Karpas-422 (cell line): Measurements from ENCODE around the gene SPI1. TPM values are rescaled to one million over a fixed set of nuclear protein-coding genes. Genes with fewer than 3 reads are reported as not detected.

Source experiments
- DNase-seq: peaks from one replicate; pipeline ENCODE4 v3.0.0-alpha.2; 2015
- H2AFZ ChIP-seq: fragments of 200-600 bp; sonication (generic); 2 replicates; pipeline ENCODE4 v1.6.1; 2014; ENCODE audit warnings: antibody characterized with exemption, low read length, mixed read lengths
- H3K27ac ChIP-seq: fragments of 200-600 bp; sonication (generic); 2 replicates; pipeline ENCODE4 v1.5.1; 2014; ENCODE audit warnings: mild to moderate bottlenecking, low read length, moderate library complexity
- H3K27me3 ChIP-seq: fragments of 200-600 bp; sonication (generic); 2 replicates; pipeline ENCODE4 v1.6.1; 2014; ENCODE audit warnings: low read length, mixed read lengths
- H3K36me3 ChIP-seq: fragments of 200-600 bp; sonication (generic); 2 replicates; pipeline ENCODE4 v1.6.1; 2014; ENCODE audit warnings: low read length, mixed read lengths; ENCODE audit not compliant: insufficient read depth
- H3K4me1 ChIP-seq: fragments of 200-600 bp; sonication (generic); 2 replicates; pipeline ENCODE4 v1.6.1; 2014; ENCODE audit warnings: mild to moderate bottlenecking, low read length, mixed read lengths
- H3K4me2 ChIP-seq: fragments of 200-600 bp; sonication (generic); 2 replicates; pipeline ENCODE4 v1.6.1; 2014; ENCODE audit warnings: low read length, low read depth, mild to moderate bottlenecking; ENCODE audit not compliant: poor library complexity, severe bottlenecking
- H3K4me3 ChIP-seq: fragments of 200-600 bp; sonication (generic); 2 replicates; pipeline ENCODE4 v1.5.1; 2014; ENCODE audit warnings: mild to moderate bottlenecking, antibody characterized with exemption, low read length, mixed read lengths
- H3K79me2 ChIP-seq: fragments of 200-600 bp; sonication (generic); 2 replicates; pipeline ENCODE4 v1.6.1; 2014; ENCODE audit warnings: mild to moderate bottlenecking, low read length, mixed read lengths
- H3K9ac ChIP-seq: fragments of 200-600 bp; sonication (generic); 2 replicates; pipeline ENCODE4 v1.6.0; 2014; ENCODE audit warnings: low read length
- H3K9me2 ChIP-seq: fragments of 200-600 bp; sonication (generic), shearing (Covaris generic); replicated peaks from 2 replicates; pipeline ENCODE4 v1.6.0; 2014; ENCODE audit warnings: mild to moderate bottlenecking, low read length, moderate library complexity; ENCODE audit not compliant: insufficient read depth
- H3K9me3 ChIP-seq: fragments of 300-700, 200-600 bp; sonication (generic); 2 replicates; pipeline ENCODE4 v1.6.1; 2014; ENCODE audit warnings: low read length, mixed read lengths
- H4K20me1 ChIP-seq: fragments of 200-600 bp; sonication (generic); 2 replicates; pipeline ENCODE4 v1.6.1; 2014; ENCODE audit warnings: mild to moderate bottlenecking, antibody characterized with exemption, low read length, low read depth; ENCODE audit not compliant: insufficient read depth
- total RNA-seq: library from RNA; depleted of rRNA; stranded (reverse); fragments of >200 nt; shearing (Covaris generic); gene quantifications from 2 replicates; pipeline ENCODE4 v1.2.3, GENCODE V29; 2014; ENCODE audit warnings: low replicate concordance

SPI1 gene
- total RNA-seq, 1 experiment from 2014 or later: 114 TPM

DNA sequence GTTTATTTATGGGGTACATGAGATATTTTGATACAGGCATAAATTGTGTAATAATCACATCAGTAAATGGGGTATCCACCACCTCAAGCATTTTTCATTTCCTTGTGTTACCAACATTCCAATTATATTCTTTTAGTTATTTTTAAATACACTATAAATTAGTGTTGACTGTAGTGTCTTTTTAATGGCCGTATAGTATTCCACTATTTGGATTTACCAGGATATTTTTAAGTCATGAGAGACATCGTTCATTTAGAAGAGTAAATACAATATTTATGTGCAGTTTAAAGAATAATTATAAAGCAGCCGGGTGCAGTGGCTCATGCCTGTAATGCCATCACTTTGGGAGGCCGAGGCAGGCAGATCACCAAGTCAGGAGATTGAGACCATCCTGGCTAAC is 6.2 kb upstream of the SPI1 start:
- DNase-seq: no peak
- Histone ChIP-seq H3K4me1 (no peaks in the 10 kb centered on the region; the same call in 1 of the 2 replicates), H3K36me3 (no peaks in the 10 kb centered on the region), H3K9me2 (no peaks in the 10 kb centered on the region), H3K9ac (no peak overlapping the region), H3K27me3 (no peaks in the 10 kb centered on the region), H3K4me3 (no peak overlapping the region), H3K27ac (no peak overlapping the region), H2AFZ (no peak overlapping the region), H3K9me3 (no peaks in the 10 kb centered on the region), H3K4me2 (no peak overlapping the region), H4K20me1 (no peaks in the 10 kb centered on the region), H3K79me2 (no peaks in the 10 kb centered on the region)

GRCh38 chr11:47383071-47383470 is 4.7 kb upstream of the SPI1 start:
- Histone ChIP-seq H3K9me3 (no peaks in the 10 kb centered on the region), H3K4me1 (peaks cover 9% of the 10 kb centered on the region), H4K20me1 (no peaks in the 10 kb centered on the region), H3K36me3 (no peaks in the 10 kb centered on the region), H3K9me2 (no peaks in the 10 kb centered on the region), H3K79me2 (peaks cover 8% of the 10 kb centered on the region), H3K9ac (no peak overlapping the region), H3K4me3 (no peak overlapping the region), H3K27me3 (no peaks in the 10 kb centered on the region), H3K4me2 (no peak overlapping the region), H3K27ac (no peak overlapping the region), H2AFZ (no peak overlapping the region)
- no peak for DNase-seq

DNA sequence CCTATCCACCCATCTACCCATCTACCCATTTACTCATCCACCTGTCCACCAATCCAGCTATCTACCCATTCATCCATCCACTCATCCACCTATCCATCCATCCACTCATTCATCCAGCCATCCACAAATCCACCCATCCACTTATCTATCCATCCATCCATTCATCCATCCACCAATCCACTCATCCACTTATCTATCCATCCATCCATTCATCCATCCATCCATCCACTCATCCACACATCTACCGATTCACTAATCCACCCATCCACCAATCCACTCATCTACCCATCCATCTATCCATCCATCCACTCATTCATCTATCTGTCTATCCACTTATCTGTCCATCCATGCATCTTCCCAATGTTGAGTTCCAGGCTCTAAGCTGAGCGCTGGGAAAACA is 1.7 kb upstream of the SPI1 start:
- H3K36me3 ChIP-seq: peaks cover 6% of the 10 kb centered on the region; the same call in 1 of the 2 replicates
- DNase-seq: no peak
- no peak overlapping the region for H3K9ac ChIP-seq
- H2AFZ ChIP-seq: no peak overlapping the region
- peaks cover 28% of the 10 kb centered on the region for H3K4me1 ChIP-seq
- H3K4me3 ChIP-seq: no peak overlapping the region
- H3K79me2 ChIP-seq: peaks cover 38% of the 10 kb centered on the region
- no peaks in the 10 kb centered on the region for H3K9me3 ChIP-seq
- no peak overlapping the region for H3K4me2 ChIP-seq
- peaks cover 17% of the 10 kb centered on the region for H4K20me1 ChIP-seq
- H3K27ac ChIP-seq: no peak overlapping the region
- H3K9me2 ChIP-seq: no peaks in the 10 kb centered on the region
- H3K27me3 ChIP-seq: no peaks in the 10 kb centered on the region

DNA sequence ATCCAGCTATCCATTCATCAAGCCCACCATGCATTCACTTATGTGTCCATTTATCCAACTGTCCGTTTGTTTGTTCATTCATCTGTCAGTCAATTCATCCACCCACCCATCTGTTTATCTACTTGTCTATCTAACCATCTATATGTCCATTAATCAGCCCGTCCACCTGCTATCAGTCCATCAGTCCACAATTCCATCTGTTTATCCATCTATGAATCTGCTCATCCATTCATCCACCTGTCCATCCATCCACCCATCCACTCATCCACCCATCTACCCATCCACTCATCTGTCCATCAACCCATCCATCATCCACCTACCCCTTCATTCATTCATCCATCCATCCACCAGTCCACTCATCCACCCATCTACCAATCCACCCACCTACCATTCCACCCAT is 970 bp upstream of the SPI1 start:
- no peaks in the 10 kb centered on the region for H3K9me3 ChIP-seq
- H4K20me1 ChIP-seq: peaks cover 17% of the 10 kb centered on the region
- H3K79me2 ChIP-seq: peaks cover 46% of the 10 kb centered on the region
- peak overlapping the region; percentile 84 for H3K4me2 ChIP-seq
- peaks cover 35% of the 10 kb centered on the region for H3K4me1 ChIP-seq
- no peak overlapping the region for H3K4me3 ChIP-seq
- no peak overlapping the region for H2AFZ ChIP-seq
- DNase-seq: no peak
- H3K36me3 ChIP-seq: peaks cover 14% of the 10 kb centered on the region
- no peaks in the 10 kb centered on the region for H3K27me3 ChIP-seq
- no peaks in the 10 kb centered on the region for H3K9me2 ChIP-seq
- peak overlapping the region; percentile 93 for H3K27ac ChIP-seq
- H3K9ac ChIP-seq: peak overlapping the region; percentile 90; the same call in 1 of the 2 replicates

GRCh38 chr11:47378836-47379170 is 456 bp upstream of the SPI1 start:
- Histone ChIP-seq H3K9me2 (no peaks in the 10 kb centered on the region), H3K79me2 (peaks cover 51% of the 10 kb centered on the region), H3K4me2 (peak overlapping the region; percentile 84), H3K9me3 (no peaks in the 10 kb centered on the region), H3K4me3 (peak overlapping the region; percentile 84), H2AFZ (no peak overlapping the region), H3K4me1 (peaks cover 37% of the 10 kb centered on the region), H3K27ac (peak overlapping the region; percentile 93), H3K9ac (peak overlapping the region; percentile 90), H4K20me1 (peaks cover 17% of the 10 kb centered on the region), H3K27me3 (no peaks in the 10 kb centered on the region), H3K36me3 (peaks cover 16% of the 10 kb centered on the region)
- DNase-seq: no peak

DNA sequence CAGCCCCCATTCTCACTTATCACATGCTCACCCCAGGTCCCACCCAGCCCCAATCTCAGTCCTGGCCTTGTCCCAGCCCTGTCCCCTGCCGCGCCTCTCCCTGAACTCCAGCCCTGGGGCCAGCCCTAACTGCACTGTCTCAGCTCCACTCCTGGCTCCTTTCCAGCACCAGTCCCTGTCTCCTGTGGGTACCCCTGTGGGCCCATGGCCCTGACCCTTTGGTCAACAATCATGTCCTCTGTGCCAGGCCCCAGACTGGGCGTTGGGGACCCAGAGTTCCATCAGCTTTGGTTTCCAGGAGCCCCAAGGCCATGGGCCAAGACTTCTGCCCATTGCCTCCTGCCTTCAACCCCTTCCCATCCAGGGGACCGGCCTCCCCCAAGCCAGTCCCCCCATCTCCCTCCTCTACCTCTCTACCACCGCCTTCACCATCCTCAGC is 757 bp downstream of the SPI1 start:
- no peaks in the 10 kb centered on the region for H3K9me2 ChIP-seq
- H3K4me1 ChIP-seq: peaks cover 37% of the 10 kb centered on the region
- H4K20me1 ChIP-seq: peaks cover 17% of the 10 kb centered on the region
- H3K79me2 ChIP-seq: peaks cover 62% of the 10 kb centered on the region
- DNase-seq: no peak
- no peaks in the 10 kb centered on the region for H3K9me3 ChIP-seq
- H3K4me3 ChIP-seq: peak overlapping the region; percentile 84
- H2AFZ ChIP-seq: no peak overlapping the region
- H3K4me2 ChIP-seq: peak overlapping the region; percentile 84
- H3K9ac ChIP-seq: peak overlapping the region; percentile 90
- peaks cover 23% of the 10 kb centered on the region for H3K36me3 ChIP-seq
- peak overlapping the region; percentile 93 for H3K27ac ChIP-seq
- no peaks in the 10 kb centered on the region for H3K27me3 ChIP-seq

DNA sequence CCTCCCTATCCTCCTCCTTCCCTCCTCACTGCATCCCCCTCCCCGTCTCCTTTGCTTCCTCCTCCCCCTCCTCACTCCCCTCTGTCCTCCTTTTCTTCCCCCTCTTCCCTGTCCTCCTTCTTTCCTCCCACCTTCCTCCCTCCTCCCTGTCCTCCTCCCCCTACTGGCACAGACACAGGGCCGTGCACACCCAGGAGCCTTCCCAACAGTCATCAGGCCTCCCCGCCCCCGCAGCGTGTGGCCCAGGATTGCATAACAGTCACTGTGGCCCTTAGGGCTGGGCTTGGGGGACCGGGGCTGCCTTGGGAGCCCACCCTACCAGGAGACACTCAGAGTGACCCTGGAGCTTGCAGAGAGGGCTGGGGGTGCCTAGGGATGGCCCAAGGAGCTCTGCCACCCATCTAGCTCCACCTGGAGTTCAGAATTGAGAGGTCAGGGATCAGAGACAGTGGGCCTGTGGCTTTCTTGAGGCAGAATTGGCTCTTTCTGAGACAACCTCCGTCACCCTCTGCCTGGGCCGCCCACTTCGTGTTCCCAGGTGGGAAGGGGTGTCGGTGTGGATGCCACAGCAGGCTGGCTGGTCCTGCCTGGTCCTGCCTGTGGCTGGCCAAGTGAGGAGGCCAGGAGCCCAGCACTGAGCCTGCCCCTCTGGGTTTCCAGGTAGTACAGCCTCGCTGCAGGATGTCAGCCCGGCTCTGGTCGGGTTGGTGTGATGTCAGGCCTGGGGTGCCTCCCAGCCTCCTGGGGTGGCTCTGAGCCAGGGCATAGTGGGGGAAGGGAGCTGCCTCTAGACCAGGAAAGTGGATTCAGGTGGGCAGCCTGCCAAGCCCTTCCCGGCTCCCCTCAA is 1.6 kb downstream of the SPI1 start:
- Histone ChIP-seq H3K9me3 (no peaks in the 10 kb centered on the region), H3K4me1 (peaks cover 37% of the 10 kb centered on the region), H3K9me2 (no peaks in the 10 kb centered on the region), H3K79me2 (peaks cover 70% of the 10 kb centered on the region), H4K20me1 (peaks cover 17% of the 10 kb centered on the region), H3K36me3 (peaks cover 27% of the 10 kb centered on the region), H2AFZ (no peak overlapping the region), H3K4me3 (peak overlapping the region; percentile 84), H3K4me2 (peak overlapping the region; percentile 84), H3K9ac (peak overlapping the region; percentile 90), H3K27me3 (no peaks in the 10 kb centered on the region), H3K27ac (peak overlapping the region; percentile 93)
- DNase-seq: peak; percentile 65

DNA sequence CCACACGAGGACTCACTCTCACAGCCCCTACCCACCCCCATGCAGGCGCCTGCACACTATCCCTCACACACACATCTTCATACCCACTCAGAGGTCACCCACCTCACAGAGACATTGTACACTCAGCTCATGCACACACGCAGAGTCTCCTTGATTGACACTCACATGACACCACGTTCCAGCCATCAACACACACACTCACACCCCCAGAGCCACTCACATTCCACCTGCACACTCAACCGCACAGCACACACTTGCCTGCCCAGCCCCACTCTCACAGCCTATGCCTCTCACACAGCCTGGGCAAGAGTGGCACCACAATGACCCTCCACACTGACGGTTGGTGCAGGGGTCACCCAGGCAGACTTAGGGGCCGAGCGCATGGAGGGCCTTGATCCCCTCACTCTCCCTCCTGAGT is 2.2 kb downstream of the SPI1 start:
- Histone ChIP-seq H3K4me3 (peak overlapping the region; percentile 84), H4K20me1 (peaks cover 17% of the 10 kb centered on the region), H3K9me2 (no peaks in the 10 kb centered on the region), H3K27ac (peak overlapping the region; percentile 93), H3K9me3 (no peaks in the 10 kb centered on the region), H3K9ac (peak overlapping the region; percentile 90), H2AFZ (no peak overlapping the region), H3K4me1 (peaks cover 37% of the 10 kb centered on the region), H3K4me2 (peak overlapping the region; percentile 84), H3K36me3 (peaks cover 27% of the 10 kb centered on the region), H3K27me3 (no peaks in the 10 kb centered on the region), H3K79me2 (peaks cover 74% of the 10 kb centered on the region)
- DNase-seq: no peak
